Skin epidermis (tissue), 12 donors: ENCODE measurements around the gene RNF223.

Source experiments
- H3K27ac ChIP-seq, 21 experiments: fragments of 200-600 bp; sonication (generic) in 11 of 21; one replicate each; pipeline ENCODE4 v1.5.0; 2020; ENCODE audit warnings: mild to moderate bottlenecking in 3 of 21, inconsistent platforms in 2 of 21, moderate library complexity in 2 of 21
- H3K4me3 ChIP-seq, 7 experiments: fragments of 200-600 bp; sonication (generic) in 2 of 7; one replicate each; pipeline ENCODE4 v1.5.0; 2020; ENCODE audit warnings: inconsistent platforms in 2 of 7, mild to moderate bottlenecking in 2 of 7, moderate library complexity in 1 of 7

The RNF223 gene

GRCh38 chr1:1088801-1089680 lies 14.9 kb upstream of the RNF223 start:
- no peak overlapping the region for H3K4me3 ChIP-seq

DNA sequence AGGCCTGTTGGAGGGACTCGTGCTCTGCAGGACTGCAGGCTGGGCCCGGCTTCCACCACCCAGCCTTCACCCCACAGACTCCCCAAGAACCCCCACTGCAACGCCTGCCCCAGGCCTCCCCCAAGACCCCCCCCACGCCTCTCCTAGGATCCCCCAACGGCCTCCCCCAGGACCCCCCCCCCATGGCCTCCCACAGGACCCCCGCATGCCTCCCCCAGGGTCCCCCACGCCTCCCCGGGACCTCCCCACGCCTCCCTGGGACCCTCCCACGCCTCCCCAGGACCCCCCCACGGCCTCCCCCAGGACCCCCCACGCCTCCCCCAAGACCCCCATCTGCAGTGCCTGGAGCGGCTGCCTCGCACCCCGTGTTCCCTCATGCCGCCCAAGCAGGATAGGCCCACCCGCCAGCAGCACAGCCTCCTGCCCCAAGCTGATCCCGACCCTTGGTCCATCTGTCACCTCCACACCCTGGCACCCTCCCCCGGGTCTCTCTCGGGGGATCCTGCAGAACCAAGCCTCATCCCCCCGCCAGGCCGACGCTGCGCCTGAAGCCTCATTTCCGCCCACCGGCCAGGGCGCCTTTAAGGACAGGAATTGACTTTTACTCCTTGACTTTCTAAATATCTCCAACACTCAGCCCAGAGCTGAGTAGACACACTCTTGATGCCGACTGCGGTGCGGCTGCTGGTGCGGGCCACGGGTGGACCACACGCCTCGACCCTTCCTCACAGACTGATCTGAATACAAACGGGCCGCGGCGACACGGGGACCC lies 14.1 kb upstream of the RNF223 start:
- no peak overlapping the region for H3K4me3 ChIP-seq
- no peak overlapping the region for H3K27ac ChIP-seq

More at GRCh38 chr1:1088801-1089680, 14.9 kb upstream of the RNF223 start:
- H3K27ac ChIP-seq: no peak overlapping the region

DNA sequence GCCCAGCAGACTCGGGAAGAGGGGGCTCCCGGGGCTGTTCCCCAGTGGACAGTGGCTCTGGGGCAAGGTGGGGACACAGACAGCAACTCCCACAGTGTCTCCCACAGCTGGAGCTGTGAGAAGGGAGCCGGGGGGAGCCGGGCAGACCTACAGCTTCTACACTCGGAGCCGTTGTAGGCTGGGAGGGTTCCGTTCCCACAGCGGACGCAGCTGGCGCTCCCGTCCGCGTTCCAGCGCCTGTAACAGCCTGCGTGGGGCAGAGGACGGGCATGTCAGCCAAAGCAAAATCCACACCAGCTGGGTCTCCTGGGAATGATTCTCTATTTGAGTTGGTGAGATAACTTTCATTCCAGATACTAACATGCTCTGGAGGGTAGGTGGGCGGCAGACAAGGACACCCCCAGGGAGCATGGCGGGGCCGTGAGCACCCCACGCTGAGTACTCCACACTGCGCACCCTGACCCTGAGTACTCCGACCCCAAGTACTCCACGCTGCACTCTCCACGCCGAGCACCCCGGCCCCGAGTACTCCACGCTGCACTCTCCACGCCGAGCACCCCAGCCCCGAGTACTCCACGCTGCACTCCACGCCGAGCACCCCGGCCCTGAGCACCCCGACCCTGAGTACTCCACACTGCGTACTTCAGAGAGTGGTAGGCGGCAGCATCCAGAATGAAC lies 13.4 kb upstream of the RNF223 start:
- no peak overlapping the region for H3K4me3 ChIP-seq
- no peak overlapping the region for H3K27ac ChIP-seq

GRCh38 chr1:1086911-1087341 lies 12.8 kb upstream of the RNF223 start:
- no peak overlapping the region for H3K27ac ChIP-seq
- no peak overlapping the region for H3K4me3 ChIP-seq

DNA sequence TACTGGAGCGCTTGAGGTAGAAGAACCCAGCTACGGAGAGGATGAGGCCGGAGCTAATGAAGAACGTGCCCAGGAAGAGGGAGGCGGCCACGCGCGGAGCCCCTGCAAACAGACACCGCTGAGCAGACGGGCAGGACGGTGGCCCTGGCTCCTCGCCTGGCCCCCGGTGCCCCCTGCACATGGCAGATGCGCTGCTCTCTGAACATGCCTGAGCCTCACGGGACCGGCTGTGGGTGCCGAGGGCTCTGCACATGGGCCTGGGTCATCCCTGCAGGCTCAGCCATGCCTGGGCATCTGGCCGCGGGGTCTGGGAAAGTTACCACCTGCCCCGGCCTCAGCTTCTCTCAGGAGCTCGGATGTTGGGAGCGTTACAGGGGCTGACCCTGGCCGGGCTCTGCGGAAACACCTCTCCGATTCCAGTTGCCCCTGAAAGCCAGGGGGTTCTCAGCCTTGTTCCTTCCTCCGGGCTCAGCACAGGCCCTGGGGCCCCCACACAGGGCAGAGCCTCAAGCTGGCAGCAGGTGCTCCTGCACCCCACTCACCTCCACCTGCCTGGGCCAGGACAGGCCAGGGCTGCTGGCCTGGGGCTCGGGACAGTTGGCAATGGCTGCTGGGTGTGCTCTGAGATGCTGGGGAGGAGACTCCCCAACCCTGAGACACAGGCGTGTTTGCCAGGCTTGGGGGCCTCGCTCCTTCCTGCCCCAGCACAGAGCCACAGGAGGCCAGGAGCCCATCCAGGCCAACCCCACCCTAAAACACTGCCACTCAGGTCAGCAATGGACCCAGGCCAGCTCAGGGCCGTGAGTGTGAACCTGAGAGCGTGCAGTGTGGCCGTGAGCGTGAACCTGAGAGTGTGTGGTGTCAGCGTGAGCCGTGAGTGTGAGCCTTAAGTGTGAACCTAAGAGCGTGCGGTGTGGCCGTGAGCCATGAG lies 12.1 kb upstream of the RNF223 start:
- Histone ChIP-seq H3K4me3 (no peak overlapping the region), H3K27ac (no peak overlapping the region)

GRCh38 chr1:1085171-1085841 lies 11.2 kb upstream of the RNF223 start:
- Histone ChIP-seq H3K4me3 (no peak overlapping the region), H3K27ac (no peak overlapping the region)

- Histone ChIP-seq H3K4me3 (no peak overlapping the region), H3K27ac (no peak overlapping the region)
These were observed 10.5 kb upstream of the RNF223 start for GRCh38 chr1:1084372-1085170.

GRCh38 chr1:1083416-1084371 lies 9.6 kb upstream of the RNF223 start:
- no peak overlapping the region for H3K4me3 ChIP-seq
- no peak overlapping the region for H3K27ac ChIP-seq

DNA sequence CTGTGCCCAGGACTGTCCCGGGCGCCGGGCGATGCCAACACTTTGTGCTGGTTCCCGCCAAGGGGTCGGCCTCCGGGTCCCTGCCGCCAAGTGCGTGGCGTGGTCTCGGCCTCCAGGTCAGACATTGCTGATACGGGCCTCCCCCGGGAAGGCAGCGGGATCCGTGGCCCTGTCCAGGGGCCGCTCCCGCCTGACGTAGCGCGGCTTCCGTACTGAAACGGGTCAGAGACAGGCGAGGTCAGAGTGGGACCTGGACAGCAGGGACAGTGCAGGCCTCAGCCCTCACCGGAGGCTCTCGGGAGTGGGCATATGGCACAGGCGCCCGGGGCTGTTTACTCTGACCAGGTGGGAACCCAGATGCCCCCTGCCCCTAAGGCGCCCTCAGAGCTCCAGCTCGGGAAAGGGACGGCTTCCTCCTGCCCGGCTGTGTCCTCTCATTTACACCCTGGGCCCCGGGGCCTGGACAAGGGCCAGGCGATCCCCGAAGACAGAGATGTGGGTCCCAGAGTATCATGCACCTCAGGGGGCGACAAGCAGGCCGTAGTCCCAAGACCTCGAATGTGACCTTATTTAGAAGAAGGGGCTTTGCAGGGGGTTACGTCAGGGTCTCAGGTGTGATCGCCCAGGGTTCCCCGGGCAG lies 8.8 kb upstream of the RNF223 start:
- H3K4me3 ChIP-seq: no peak overlapping the region
- H3K27ac ChIP-seq: no peak overlapping the region

GRCh38 chr1:1082239-1082775 lies 8.2 kb upstream of the RNF223 start:
- no peak overlapping the region for H3K4me3 ChIP-seq

DNA sequence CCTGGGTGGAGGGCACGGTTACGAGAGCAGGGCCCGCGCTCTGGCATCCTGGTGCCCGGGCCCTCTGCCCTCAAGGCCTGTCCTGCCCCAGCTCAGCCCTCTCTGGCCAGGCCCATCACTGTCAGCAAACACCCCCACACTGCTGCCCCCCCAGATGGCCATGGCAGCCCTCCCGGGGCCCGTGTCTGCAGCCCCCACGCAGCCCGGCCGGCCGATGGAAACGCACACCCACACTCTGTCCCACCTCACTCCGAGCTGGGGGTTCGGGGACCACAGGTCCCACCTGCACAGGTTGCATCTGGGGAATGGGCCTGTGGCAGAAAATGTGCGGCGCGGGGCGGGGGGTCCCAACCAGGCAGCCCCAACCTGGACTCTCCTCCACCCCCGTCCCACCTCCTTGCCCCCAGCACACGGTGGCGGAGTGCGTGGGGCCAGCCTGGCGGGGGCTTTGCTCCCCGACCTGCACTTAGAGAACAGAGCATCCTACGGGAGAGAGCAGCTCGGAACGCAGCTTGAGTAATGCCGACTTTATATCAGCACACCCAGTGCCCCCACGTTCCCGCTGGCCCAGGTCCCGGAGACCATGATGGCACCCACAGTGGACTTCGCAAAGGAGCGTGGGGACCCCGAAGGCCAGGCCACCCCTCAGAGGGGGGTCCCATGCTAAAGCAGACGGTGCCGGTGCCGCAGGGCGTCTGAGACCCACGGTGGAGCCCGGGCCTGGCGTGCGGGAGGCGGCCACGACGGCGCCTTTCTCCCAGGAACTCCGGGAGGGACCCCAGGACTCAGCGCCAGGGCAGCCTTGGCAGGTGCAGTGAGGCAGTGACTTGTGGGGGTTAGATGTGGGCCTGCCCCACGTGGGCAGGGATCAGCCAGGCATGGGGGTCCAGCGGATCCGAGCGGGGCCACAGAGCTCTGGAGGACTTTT lies 7.5 kb upstream of the RNF223 start:
- no peak overlapping the region for H3K4me3 ChIP-seq

More at GRCh38 chr1:1082239-1082775, 8.2 kb upstream of the RNF223 start:
- no peak overlapping the region for H3K27ac ChIP-seq

GRCh38 chr1:1080951-1081310 lies 6.8 kb upstream of the RNF223 start:
- no peak overlapping the region for H3K27ac ChIP-seq
- H3K4me3 ChIP-seq: no peak overlapping the region

More for the DNA sequence above, 7.5 kb upstream of the RNF223 start:
- H3K27ac ChIP-seq: no peak overlapping the region

DNA sequence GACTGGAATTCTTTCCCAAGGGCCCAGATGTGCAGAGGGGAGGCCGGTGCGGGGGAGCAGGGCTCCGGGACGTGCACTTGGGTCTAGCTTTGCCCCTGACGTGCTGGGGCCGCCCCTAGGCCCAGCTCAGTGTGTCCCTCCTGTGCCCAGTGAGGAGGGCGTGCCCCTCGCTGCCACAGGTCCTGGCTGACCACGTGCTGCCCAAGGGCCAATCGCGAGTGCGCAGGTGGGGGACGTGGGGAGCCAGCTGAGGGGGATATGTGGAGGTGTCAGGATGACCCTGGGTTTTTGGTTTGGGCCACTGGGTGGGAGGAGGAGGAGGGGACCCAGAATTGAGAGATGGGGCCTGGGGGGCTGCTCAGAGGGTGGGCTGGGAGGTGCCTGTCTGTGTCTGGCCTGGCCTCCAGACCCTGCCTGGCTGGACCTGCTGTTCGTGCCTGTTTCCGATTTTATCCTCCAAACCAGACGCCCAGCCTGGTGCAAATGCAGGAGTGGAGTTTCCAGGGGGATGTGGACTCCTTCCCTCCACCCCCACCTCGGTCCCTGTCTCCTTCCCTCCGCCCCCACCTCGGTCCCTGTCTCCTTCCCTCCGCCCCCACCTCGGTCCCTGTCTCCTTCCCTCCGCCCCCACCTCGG lies 6.1 kb upstream of the RNF223 start:
- peak overlapping the region in 4 of 7 experiments; percentile 4 to 23 (median 10) for H3K4me3 ChIP-seq
- H3K27ac ChIP-seq: peak overlapping the region in 8 of 21 experiments; percentile 7 to 49 (median 32)

DNA sequence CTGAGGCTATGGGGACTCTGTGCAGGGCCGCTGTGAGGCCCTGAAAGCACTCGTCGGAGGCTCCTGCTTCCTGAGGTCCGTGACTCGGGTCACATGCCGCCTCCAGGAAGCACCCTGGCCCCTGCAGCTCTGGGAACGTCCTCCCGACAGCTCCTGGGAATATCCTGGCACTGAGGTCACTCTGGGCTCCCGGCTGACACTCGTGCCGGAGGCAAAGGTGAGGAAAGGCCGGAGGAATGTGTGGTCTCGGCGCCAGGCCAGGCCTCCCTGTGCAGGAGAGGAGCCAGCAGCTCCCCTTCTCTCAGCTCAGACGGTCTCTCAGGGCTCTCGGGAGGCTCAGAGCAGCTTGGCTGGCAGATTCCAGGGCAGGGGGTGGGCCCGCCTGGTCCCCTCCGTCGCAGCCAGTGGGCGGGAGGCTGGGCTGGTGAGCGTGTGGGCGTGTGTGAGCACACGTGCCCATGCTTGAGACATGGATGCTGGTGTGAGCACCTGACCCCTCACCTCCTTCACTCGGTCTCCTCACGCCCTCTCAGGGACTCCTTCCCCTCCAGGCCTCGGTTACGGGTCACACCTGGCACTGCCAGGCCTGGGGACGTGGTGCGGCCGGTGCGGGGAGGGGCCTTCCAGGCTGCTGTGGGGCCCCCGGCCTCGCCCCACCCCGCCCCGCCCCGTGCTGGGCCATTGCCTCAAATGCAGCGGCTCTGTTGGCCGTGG lies 5.5 kb upstream of the RNF223 start:
- peak overlapping the region in 4 of 7 experiments; percentile 4 to 23 (median 10) for H3K4me3 ChIP-seq
- peak overlapping the region in 8 of 21 experiments; percentile 7 to 49 (median 32) for H3K27ac ChIP-seq
